Activated T-cell treated with anti-CD3 and anti-CD28 coated beads, Interleukin-2, amount 50 U/mL, for 4 hours (primary cell): ENCODE results near the gene CHCHD6. TPM values are rescaled to one million over a fixed set of nuclear protein-coding genes. Genes with fewer than 3 reads are reported as not detected.

ENCODE experiments used
- ATAC-seq, 2 donors: fragments of 200-7000 bp; cut with Tn5 transposase; one replicate each; pipeline ENCODE4 v1.10.0; 2021
- DNase-seq: peaks from one replicate; pipeline ENCODE4 v3.0.0-alpha.2; 2020
- H3K27me3 Mint-ChIP-seq: one replicate; pipeline ENCODE4 v1.8.0; 2021; ENCODE audit warnings: low read depth, mixed read lengths
- H3K36me3 Mint-ChIP-seq: one replicate; pipeline ENCODE4 v1.8.0; 2022; ENCODE audit warnings: mixed read lengths; ENCODE audit not compliant: insufficient read depth
- H3K4me1 Mint-ChIP-seq: one replicate; pipeline ENCODE4 v1.8.0; 2021; ENCODE audit warnings: low read depth, mixed read lengths
- H3K4me3 Mint-ChIP-seq: one replicate; pipeline ENCODE4 v1.8.0; 2021; ENCODE audit warnings: mild to moderate bottlenecking, moderate library complexity, mixed read lengths
- H3K9me3 Mint-ChIP-seq: one replicate; pipeline ENCODE4 v1.8.0; 2021; ENCODE audit warnings: mixed read lengths
- total RNA-seq, 3 donors: library from RNA; stranded (reverse); gene quantifications; one replicate each; pipeline ENCODE4 v1.2.1, GENCODE V29; 2021

Gene CHCHD6
- total RNA-seq, 3 donors from 2014 or later: 17.9 to 23.6 (median 21.4) TPM

- no peaks in the 10 kb centered on the region for H3K4me1 Mint-ChIP-seq
- no peaks in the 10 kb centered on the region for H3K27me3 Mint-ChIP-seq
- H3K9me3 Mint-ChIP-seq: no peaks in the 10 kb centered on the region
- ATAC-seq (no peak), DNase-seq (no peak)
- peaks cover 8% of the 10 kb centered on the region for H3K36me3 Mint-ChIP-seq
- H3K4me3 Mint-ChIP-seq: no peak overlapping the region
Measured at GRCh38 chr3:126925411-126926171, 221.6 kb downstream of the CHCHD6 start.

- no peak for DNase-seq
- ATAC-seq: no peak
- no peaks in the 10 kb centered on the region for H3K27me3 Mint-ChIP-seq
- no peak overlapping the region for H3K4me3 Mint-ChIP-seq
- peaks cover 8% of the 10 kb centered on the region for H3K36me3 Mint-ChIP-seq
- no peaks in the 10 kb centered on the region for H3K4me1 Mint-ChIP-seq
- H3K9me3 Mint-ChIP-seq: no peaks in the 10 kb centered on the region
Measured at GRCh38 chr3:126926684-126927400, 222.8 kb downstream of the CHCHD6 start.

- no peak overlapping the region for H3K4me3 Mint-ChIP-seq
- H3K27me3 Mint-ChIP-seq: no peaks in the 10 kb centered on the region
- H3K4me1 Mint-ChIP-seq: no peaks in the 10 kb centered on the region
- peaks cover 8% of the 10 kb centered on the region for H3K36me3 Mint-ChIP-seq
- no peak for DNase-seq
- ATAC-seq: no peak
- H3K9me3 Mint-ChIP-seq: no peaks in the 10 kb centered on the region
Measured at GRCh38 chr3:126927401-126927750, 223.3 kb downstream of the CHCHD6 start.

- Mint-ChIP-seq H3K36me3 (peaks cover 6% of the 10 kb centered on the region), H3K4me1 (no peaks in the 10 kb centered on the region), H3K4me3 (no peak overlapping the region), H3K9me3 (no peaks in the 10 kb centered on the region), H3K27me3 (no peaks in the 10 kb centered on the region)
- no peak for ATAC-seq
- no peak for DNase-seq
Measured at GRCh38 chr3:126927846-126928245, 223.8 kb downstream of the CHCHD6 start.

- Mint-ChIP-seq H3K4me3 (no peak overlapping the region), H3K9me3 (no peaks in the 10 kb centered on the region), H3K27me3 (no peaks in the 10 kb centered on the region), H3K36me3 (peaks cover 6% of the 10 kb centered on the region), H3K4me1 (no peaks in the 10 kb centered on the region)
- DNase-seq: no peak
- ATAC-seq: no peak
Measured at GRCh38 chr3:126928921-126929474, 225.0 kb downstream of the CHCHD6 start.

GRCh38 chr3:126930936-126931600 is 227.0 kb downstream of the CHCHD6 start:
- Mint-ChIP-seq H3K4me1 (no peaks in the 10 kb centered on the region), H3K4me3 (no peak overlapping the region), H3K9me3 (no peaks in the 10 kb centered on the region), H3K36me3 (peaks cover 6% of the 10 kb centered on the region), H3K27me3 (no peaks in the 10 kb centered on the region)
- ATAC-seq (no peak), DNase-seq (no peak)

- no peaks in the 10 kb centered on the region for H3K4me1 Mint-ChIP-seq
- DNase-seq (no peak), ATAC-seq (no peak)
- no peaks in the 10 kb centered on the region for H3K9me3 Mint-ChIP-seq
- H3K4me3 Mint-ChIP-seq: no peak overlapping the region
- no peaks in the 10 kb centered on the region for H3K27me3 Mint-ChIP-seq
- peaks cover 1% of the 10 kb centered on the region for H3K36me3 Mint-ChIP-seq
Measured at GRCh38 chr3:126931806-126932187, 227.8 kb downstream of the CHCHD6 start.

- no peak for ATAC-seq
- H3K9me3 Mint-ChIP-seq: no peaks in the 10 kb centered on the region
Measured at GRCh38 chr3:126932188-126932931, 228.3 kb downstream of the CHCHD6 start.

GRCh38 chr3:126934031-126934531 is 230.0 kb downstream of the CHCHD6 start:
- no peaks in the 10 kb centered on the region for H3K36me3 Mint-ChIP-seq
- H3K9me3 Mint-ChIP-seq: no peaks in the 10 kb centered on the region
- no peak overlapping the region for H3K4me3 Mint-ChIP-seq
- no peaks in the 10 kb centered on the region for H3K27me3 Mint-ChIP-seq
- ATAC-seq (no peak), DNase-seq (no peak)
- no peaks in the 10 kb centered on the region for H3K4me1 Mint-ChIP-seq

More at GRCh38 chr3:126932188-126932931, 228.3 kb downstream of the CHCHD6 start:
- Mint-ChIP-seq H3K4me3 (no peak overlapping the region), H3K36me3 (no peaks in the 10 kb centered on the region), H3K4me1 (no peaks in the 10 kb centered on the region), H3K27me3 (no peaks in the 10 kb centered on the region)
- DNase-seq: no peak

GRCh38 chr3:126934991-126935390 is 231.0 kb downstream of the CHCHD6 start:
- Mint-ChIP-seq H3K4me3 (no peak overlapping the region), H3K27me3 (no peaks in the 10 kb centered on the region), H3K9me3 (no peaks in the 10 kb centered on the region), H3K36me3 (no peaks in the 10 kb centered on the region), H3K4me1 (no peaks in the 10 kb centered on the region)
- no peak for ATAC-seq
- no peak for DNase-seq

GRCh38 chr3:126935756-126936509 is 231.9 kb downstream of the CHCHD6 start:
- Mint-ChIP-seq H3K9me3 (no peaks in the 10 kb centered on the region), H3K4me1 (no peaks in the 10 kb centered on the region), H3K27me3 (no peaks in the 10 kb centered on the region), H3K4me3 (no peak overlapping the region), H3K36me3 (no peaks in the 10 kb centered on the region)
- DNase-seq (no peak), ATAC-seq (no peak)

GRCh38 chr3:126936853-126937425 is 232.9 kb downstream of the CHCHD6 start:
- no peaks in the 10 kb centered on the region for H3K4me1 Mint-ChIP-seq
- H3K9me3 Mint-ChIP-seq: no peaks in the 10 kb centered on the region
- DNase-seq (no peak), ATAC-seq (no peak)
- H3K27me3 Mint-ChIP-seq: no peaks in the 10 kb centered on the region
- H3K36me3 Mint-ChIP-seq: no peaks in the 10 kb centered on the region
- H3K4me3 Mint-ChIP-seq: no peak overlapping the region

GRCh38 chr3:126937533-126937932 is 233.5 kb downstream of the CHCHD6 start:
- H3K4me1 Mint-ChIP-seq: no peaks in the 10 kb centered on the region
- H3K36me3 Mint-ChIP-seq: peaks cover 1% of the 10 kb centered on the region
- no peak for ATAC-seq
- H3K4me3 Mint-ChIP-seq: no peak overlapping the region
- no peaks in the 10 kb centered on the region for H3K27me3 Mint-ChIP-seq
- H3K9me3 Mint-ChIP-seq: no peaks in the 10 kb centered on the region
- DNase-seq: no peak
